Measurements from ENCODE around the gene GRM5. TPM values are rescaled to one million over a fixed set of nuclear protein-coding genes. Genes with fewer than 3 reads are reported as not detected.
"Not testable (repeated sequence)": the region's sequence is repeated elsewhere in the genome, so short reads cannot be mapped to it uniquely, and the experiment has no call there.

The GRM5 gene
- total RNA-seq, 4 donors from 2014 or later: 0.09 TPM; not detected in 3

DNA sequence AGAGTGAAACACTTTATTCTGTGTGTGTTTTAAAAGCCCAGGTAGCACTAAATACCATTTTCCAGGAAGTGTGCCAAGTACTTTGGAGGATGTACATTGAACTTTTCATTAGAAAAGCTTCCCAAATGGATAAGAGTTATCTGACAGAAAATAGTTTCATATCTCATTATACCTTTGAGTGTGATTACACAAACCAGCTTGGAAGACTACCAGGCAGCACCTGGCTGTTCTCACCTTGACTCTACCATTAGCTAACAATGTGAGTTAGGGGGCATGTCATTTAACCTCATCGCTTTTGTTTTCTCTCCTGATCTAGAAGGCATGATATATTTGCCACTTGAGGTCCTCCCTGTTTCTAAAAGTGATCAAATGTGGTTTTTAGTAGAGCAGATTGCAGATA lies 50.2 kb downstream of the GRM5 start:
- H3K27ac ChIP-seq: no peak overlapping the region
- intact Hi-C loops (cut with DNase I): no loop called here
- H3K4me1 ChIP-seq: no peaks in the 10 kb centered on the region
- TF ChIP-seq POLR2A (IDR thresholded peaks at IDR 0.05): no peak
- TF ChIP-seq, protein P1, sequence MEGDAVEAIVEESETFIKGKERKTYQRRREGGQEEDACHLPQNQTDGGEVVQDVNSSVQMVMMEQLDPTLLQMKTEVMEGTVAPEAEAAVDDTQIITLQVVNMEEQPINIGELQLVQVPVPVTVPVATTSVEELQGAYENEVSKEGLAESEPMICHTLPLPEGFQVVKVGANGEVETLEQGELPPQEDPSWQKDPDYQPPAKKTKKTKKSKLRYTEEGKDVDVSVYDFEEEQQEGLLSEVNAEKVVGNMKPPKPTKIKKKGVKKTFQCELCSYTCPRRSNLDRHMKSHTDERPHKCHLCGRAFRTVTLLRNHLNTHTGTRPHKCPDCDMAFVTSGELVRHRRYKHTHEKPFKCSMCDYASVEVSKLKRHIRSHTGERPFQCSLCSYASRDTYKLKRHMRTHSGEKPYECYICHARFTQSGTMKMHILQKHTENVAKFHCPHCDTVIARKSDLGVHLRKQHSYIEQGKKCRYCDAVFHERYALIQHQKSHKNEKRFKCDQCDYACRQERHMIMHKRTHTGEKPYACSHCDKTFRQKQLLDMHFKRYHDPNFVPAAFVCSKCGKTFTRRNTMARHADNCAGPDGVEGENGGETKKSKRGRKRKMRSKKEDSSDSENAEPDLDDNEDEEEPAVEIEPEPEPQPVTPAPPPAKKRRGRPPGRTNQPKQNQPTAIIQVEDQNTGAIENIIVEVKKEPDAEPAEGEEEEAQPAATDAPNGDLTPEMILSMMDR (IDR thresholded peaks at IDR 0.05): no peak
- no peaks in the 10 kb centered on the region for H3K36me3 ChIP-seq
- no peaks in the 10 kb centered on the region for H3K9me3 ChIP-seq
- no peak for DNase-seq
- H3K4me3 ChIP-seq: no peak overlapping the region
- 0% methylated on average over 1 of the region's 1 CpG for WGBS, 2 donors
- H3K27me3 ChIP-seq: no peaks in the 10 kb centered on the region

DNA sequence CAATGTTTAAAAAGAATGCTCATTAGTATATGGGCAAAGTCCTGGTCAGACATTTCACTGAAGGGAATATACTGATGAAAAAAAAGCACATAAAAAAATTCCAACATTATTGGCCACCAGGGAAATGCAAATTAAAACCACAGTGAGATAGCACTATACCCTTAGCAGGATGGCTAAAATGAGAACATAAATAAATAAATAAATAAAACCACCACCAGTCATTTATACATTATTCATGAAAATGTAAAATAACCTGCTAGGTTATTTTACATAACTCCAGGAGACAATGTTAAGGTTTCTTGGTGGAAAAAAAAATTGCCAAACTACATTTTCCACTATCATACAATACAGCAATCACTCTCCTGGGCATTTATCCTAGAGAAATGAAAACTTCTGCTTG lies 64.9 kb downstream of the GRM5 start:
- intact Hi-C loops (cut with DNase I); H3K4me3 ChIP-seq; H3K36me3 ChIP-seq; H3K27ac ChIP-seq; H3K27me3 ChIP-seq; H3K9me3 ChIP-seq; H3K4me1 ChIP-seq; DNase-seq: not testable (repeated sequence)

DNA sequence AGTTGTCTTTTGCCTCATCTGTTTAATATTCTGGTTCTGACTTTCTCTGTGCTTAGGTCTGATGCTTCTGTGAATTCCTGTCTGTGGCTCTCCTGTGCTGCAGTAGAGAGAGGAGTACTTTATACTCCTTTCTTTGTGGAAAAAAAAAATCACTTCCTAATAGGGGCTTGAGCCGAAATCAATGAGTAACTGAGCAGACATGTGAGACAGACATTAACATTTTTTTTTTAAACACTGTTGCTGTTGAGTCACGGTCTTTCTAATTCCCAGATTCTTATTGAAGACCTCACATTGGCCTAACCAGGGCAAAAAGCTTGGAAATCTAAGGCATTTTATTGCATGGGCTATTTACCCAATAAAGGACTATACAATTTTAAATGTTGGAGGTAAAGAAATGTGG lies 86.1 kb downstream of the GRM5 start:
- TF ChIP-seq, protein P1 (IDR thresholded peaks at IDR 0.05): no peak
- no peak for TF ChIP-seq POLR2A (IDR thresholded peaks at IDR 0.05)
- no peak overlapping the region for H3K27ac ChIP-seq
- H3K27me3 ChIP-seq: no peaks in the 10 kb centered on the region
- no peaks in the 10 kb centered on the region for H3K36me3 ChIP-seq
- WGBS, 2 donors: 60 to 75% methylated on average over 2 of the region's 2 CpGs
- H3K4me3 ChIP-seq: no peak overlapping the region
- intact Hi-C loops (cut with DNase I): no loop called here
- no peaks in the 10 kb centered on the region for H3K9me3 ChIP-seq
- DNase-seq: no peak
- H3K4me1 ChIP-seq: no peaks in the 10 kb centered on the region

DNA sequence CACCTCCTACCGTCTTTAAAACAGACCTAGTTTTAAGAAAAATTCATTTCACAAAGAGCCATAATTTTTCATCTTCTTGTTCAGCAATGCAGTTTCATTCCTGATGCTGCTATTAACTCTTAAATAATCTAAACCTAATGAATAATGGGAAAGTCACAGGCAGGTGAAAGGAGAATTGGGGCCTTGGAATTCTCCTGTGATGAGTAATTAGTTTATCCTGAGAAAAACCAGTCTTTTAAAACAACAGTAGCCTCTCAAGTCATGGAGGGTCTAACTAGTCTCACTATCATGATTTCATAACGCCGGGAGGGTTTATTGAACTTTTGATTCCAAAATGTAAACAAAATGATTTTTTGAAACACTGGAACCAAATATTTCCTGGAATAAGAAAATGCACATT lies 86.8 kb downstream of the GRM5 start:
- H3K27ac ChIP-seq; H3K9me3 ChIP-seq; intact Hi-C loops (cut with DNase I); DNase-seq; H3K36me3 ChIP-seq; H3K4me1 ChIP-seq; H3K4me3 ChIP-seq; H3K27me3 ChIP-seq: not testable (repeated sequence)
- WGBS, 2 donors: 71 to 82% methylated on average over 3 of the region's 3 CpGs

DNA sequence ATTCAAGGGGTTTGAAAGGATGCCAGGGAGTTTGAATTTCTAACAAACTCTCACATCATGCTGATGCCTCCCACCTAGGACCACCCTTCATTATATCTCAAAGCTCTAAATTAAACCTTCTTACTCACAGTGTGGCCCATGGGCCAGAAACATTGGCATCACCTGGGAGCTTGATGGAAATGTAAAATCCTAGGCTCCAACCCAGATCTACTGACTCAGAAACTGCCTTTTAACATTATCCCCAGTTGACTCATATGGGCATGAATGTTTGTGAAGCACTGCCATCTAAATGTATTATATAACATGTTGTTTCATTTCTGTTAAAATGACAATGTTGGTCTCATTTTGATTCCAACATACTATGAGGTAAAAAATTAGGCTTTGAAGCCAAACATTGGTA lies 90.3 kb downstream of the GRM5 start:
- H3K9me3 ChIP-seq; intact Hi-C loops (cut with DNase I); H3K27me3 ChIP-seq; DNase-seq; H3K27ac ChIP-seq; H3K4me3 ChIP-seq; H3K36me3 ChIP-seq; H3K4me1 ChIP-seq: not testable (repeated sequence)

DNA sequence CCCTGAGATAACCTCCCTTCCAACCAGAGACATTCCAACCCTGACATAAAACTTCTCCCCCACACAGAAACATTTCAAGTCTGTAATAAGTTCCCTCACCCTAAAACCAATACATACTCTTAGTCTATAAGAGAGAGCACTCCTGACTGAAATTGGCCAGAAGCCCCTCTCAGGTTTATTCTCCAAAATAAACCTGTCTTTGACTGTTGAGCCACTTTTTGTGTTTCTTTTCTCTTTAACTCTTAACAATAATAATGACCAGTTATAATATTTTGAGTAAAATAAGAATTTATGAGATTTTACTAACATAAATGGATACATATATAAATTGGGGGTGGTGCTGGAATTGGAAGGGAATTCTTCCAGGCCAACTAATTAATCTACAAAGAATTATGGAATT lies 93.6 kb downstream of the GRM5 start:
- H3K27me3 ChIP-seq: no peaks in the 10 kb centered on the region
- TF ChIP-seq POLR2A (IDR thresholded peaks at IDR 0.05): no peak
- TF ChIP-seq, protein P1 (IDR thresholded peaks at IDR 0.05): no peak
- H3K9me3 ChIP-seq: no peaks in the 10 kb centered on the region
- H3K36me3 ChIP-seq: no peaks in the 10 kb centered on the region
- H3K27ac ChIP-seq: no peak overlapping the region
- no peaks in the 10 kb centered on the region for H3K4me1 ChIP-seq
- intact Hi-C loops (cut with DNase I): no loop called here
- DNase-seq: no peak
- H3K4me3 ChIP-seq: no peak overlapping the region

DNA sequence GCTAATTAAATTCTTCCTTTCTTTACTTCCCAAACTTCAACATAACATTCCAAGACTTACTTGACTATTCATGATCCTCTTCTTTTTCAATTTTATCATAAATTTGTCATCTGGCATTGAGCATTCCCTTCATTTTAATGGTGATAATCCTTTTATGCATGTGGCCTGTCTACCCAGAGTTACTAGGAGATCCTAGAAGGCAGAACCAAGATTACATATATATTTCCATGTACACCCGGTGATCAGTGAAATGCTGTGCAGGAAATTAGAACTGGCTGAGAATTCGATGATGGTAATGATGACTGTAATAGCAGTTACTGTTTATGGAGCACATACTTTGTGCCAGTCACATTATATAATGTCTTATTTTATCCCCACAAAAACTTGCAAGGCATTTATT lies 104.2 kb downstream of the GRM5 start:
- DNase-seq; H3K36me3 ChIP-seq; H3K27me3 ChIP-seq; intact Hi-C loops (cut with DNase I); H3K27ac ChIP-seq; H3K4me3 ChIP-seq; H3K9me3 ChIP-seq; H3K4me1 ChIP-seq: not testable (repeated sequence)
- WGBS, 2 donors: 86 to 88% methylated on average over 2 of the region's 2 CpGs

DNA sequence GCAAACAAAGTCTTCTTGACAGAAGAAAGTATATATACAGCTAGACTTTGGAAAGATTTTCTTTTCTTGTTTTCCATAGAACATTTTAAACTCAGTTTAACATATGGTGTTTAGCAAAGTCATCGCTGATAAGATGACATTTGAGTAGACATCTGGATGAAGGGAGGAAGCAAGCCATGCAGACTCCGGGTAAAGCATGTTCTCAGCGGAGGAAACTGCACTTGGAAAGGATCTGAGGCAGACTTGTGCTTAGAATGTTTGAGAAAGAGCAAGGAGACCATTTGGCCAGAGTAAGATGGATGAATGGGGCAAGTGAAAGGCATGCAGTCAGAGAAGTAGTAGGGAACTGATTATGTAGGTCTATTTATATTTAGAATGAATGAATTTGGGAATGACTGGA lies 105.9 kb downstream of the GRM5 start:
- H3K4me3 ChIP-seq; intact Hi-C loops (cut with DNase I); H3K4me1 ChIP-seq; DNase-seq; H3K36me3 ChIP-seq; H3K9me3 ChIP-seq; H3K27me3 ChIP-seq; H3K27ac ChIP-seq: not testable (repeated sequence)
- 41 to 64% methylated on average over 3 of the region's 3 CpGs for WGBS, 2 donors

All from esophagus squamous epithelium (tissue), 5 donors.